Activated CD4-positive, alpha-beta T cell treated with anti-CD3 and anti-CD28 coated beads, Interleukin-2, amount 50 U/mL, for 24 hours (primary cell): Measurements from ENCODE around the gene IST1.
"Not testable (repeated sequence)": the region's sequence is repeated elsewhere in the genome, so short reads cannot be mapped to it uniquely, and the experiment has no call there.

ENCODE experiments used
- DNase-seq, 2 donors: peaks; one replicate each; pipeline ENCODE4 v3.0.0-alpha.2; 2020; ENCODE audit warnings: low read depth in 1 of 2, low spot score in 1 of 2

Gene IST1

GRCh38 chr16:71894921-71895678 is at the start of gene IST1:
TSS of gene IST1 (plus strand) at chr16:71895531. CDS start at chr16:71915641, 20,110 bp downstream.
- DNase-seq = peak; percentile 94 to 98

- DNase-seq = peak; percentile 89 to 96
Observed at GRCh38 chr16:71845639-71846430, 49.5 kb upstream of the IST1 start, which contains the start of gene ATXN1L. TSS of gene ATXN1L (plus strand) at chr16:71845976. CDS start at chr16:71849741, 3,765 bp downstream.

- no peak for DNase-seq
Observed at GRCh38 chr16:71846431-71846830, 48.9 kb upstream of the IST1 start.

- DNase-seq = no peak
Observed at GRCh38 chr16:71847096-71847495, 48.2 kb upstream of the IST1 start.

- no peak for DNase-seq
Observed at GRCh38 chr16:71848622-71849021, 46.7 kb upstream of the IST1 start.

- DNase-seq = no peak
Observed at GRCh38 chr16:71851746-71852145, 43.6 kb upstream of the IST1 start.

GRCh38 chr16:71852158-71852557 is 43.2 kb upstream of the IST1 start:
- no peak for DNase-seq

GRCh38 chr16:71852561-71852960 is 42.8 kb upstream of the IST1 start:
- no peak for DNase-seq

- DNase-seq = no peak
Observed at GRCh38 chr16:71853413-71853812, 41.9 kb upstream of the IST1 start.

- no peak for DNase-seq
Observed at GRCh38 chr16:71854369-71854948, 40.9 kb upstream of the IST1 start.

GRCh38 chr16:71855937-71856662 is 39.2 kb upstream of the IST1 start:
- no peak for DNase-seq

- no peak for DNase-seq
Observed at GRCh38 chr16:71859762-71860521, 35.4 kb upstream of the IST1 start.

- no peak for DNase-seq
Observed at GRCh38 chr16:71863995-71864394, 31.3 kb upstream of the IST1 start.

GRCh38 chr16:71865173-71865863 is 30.0 kb upstream of the IST1 start:
- DNase-seq = no peak

- DNase-seq = not testable (repeated sequence)
Observed at GRCh38 chr16:71867175-71867574, 28.2 kb upstream of the IST1 start.

GRCh38 chr16:71867939-71868338 is 27.4 kb upstream of the IST1 start:
- no peak for DNase-seq

- no peak for DNase-seq
Observed at GRCh38 chr16:71869089-71869488, 26.2 kb upstream of the IST1 start.

GRCh38 chr16:71870818-71871217 is 24.5 kb upstream of the IST1 start:
- no peak for DNase-seq

- no peak for DNase-seq
Observed at GRCh38 chr16:71873199-71873598, 22.1 kb upstream of the IST1 start.

- no peak for DNase-seq
Observed at GRCh38 chr16:71878911-71879310, 16.4 kb upstream of the IST1 start.
